ENCODE measurements around the gene KCNJ14.
A peak's percentile ranks its signal among the peaks of the same experiment; 100 is the strongest.

Gene KCNJ14

DNA sequence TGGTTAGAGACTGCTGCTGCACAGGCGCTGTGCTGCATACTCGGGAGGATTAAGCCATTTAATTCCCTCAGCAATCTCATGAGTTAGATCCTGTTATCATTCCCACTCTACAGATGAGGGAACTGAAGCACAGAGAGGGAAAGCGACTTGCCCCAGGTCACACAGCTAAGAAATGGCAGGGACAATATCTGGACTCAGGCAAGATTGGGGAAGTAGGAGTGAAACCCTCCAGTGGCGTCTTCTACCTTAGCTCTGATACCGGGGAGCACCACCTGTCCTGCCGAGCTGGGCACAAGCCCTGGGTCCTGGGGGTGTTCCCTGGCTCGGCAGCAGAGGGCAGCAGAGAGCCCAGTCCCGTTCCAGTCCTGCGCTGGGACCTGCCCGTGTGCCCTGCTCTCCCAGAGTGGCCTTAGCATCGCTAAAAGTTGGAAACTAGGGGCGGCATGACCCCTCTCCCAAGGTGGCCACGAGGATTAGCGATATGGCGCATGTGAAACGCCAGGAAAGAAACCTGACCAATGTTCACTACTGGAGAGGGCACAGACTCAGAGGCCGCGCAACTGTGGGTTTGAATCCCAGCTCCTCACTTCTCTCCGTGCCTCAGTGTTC is 34.3 kb downstream of the KCNJ14 start:
- DNase-seq, result peak; percentile 51

DNA sequence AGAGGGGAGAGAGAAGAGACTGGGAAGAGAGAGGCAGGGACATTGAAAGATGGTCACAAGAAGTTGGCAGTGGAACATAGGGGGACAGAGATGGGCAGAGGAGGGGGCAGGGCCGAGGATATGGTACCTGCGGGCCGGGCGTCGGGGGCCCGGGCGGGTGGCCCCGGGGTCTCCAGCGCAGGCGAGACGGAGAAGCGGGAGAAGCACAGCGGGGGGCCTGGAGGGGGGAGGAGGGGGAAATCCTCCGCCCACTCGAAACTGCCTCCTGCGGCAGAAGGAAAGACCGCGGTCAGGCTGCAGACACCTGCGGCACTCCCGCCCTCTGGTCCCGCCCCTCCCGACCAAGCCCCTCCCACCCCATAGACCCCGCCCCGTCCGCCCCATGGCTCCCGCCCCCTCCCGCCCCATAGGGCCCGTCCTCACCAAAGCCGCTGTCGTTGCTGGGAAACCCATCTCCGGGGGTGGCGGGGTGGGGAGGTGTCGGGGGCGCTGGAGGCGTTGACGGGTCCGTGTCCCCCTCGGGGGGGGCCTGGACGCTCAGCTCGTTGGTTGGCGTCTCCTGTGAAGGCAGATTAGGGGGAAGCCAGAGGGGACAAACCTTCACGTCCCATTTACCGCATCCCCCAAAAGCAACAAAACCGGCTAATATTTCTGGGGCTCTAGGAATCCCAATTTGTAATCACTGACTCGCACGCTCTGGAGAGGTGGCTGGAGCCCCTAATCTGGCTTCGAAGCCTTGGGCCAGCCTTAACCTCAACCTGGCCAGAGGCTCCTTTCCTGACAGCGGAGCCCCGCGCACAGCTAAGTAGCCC is 35.8 kb downstream of the KCNJ14 start:
- peak; percentile 26 for DNase-seq

DNA sequence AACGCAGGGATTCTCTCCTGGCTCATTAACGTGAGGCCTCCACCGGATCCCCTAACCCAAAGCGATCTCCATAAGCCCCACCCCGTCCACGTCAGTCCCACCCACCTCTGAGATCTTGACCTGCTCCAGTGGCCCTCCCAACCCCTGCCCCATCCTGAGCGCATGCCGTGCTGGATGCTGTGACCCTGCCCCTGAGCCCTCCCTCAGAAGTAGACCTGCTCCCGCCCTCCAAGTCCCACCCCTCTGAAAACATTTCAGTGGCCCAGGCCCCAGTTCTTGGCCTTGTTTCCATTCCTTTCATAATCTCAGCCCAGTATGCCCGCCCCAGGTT is 36.4 kb downstream of the KCNJ14 start:
- DNase-seq, result no peak

DNA sequence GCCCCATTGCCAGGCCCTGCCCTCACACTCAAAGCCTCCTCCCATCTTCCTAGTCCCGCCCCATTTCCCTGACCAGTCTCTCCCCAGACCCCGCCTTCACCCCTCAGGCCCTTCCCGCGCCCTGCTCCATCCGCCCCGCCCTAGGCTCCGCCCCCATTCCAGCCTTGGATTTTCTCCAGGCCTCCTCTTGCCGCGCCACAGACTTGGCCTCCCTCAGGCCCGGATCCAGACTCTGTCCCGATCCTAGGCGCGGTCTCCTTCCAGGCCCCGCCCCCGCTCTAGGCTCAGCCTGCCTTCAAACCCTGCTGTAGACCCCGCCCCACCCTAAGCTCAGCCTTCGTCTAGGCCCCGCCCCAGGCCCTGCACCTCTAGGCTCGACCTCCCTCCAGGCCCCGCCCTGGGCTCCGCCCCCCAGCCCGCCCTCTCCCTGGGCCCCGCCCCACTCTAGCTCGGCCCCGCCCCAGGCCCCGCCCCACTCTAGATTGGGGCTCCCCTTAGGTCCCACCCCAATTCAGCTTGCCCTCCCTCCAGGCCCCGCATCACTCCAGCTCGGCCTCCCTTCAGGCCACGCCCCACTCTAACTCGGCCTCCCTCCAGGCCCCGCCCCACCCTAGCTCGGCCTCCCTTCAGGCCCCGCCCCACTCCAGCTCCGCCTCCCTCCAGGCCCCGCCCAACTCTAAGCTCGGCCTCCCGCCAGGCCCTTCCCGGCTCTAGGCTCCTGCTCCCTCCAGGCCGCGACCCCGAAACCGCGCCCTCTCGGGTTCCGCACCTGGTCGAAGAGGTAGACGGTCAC is 37.7 kb downstream of the KCNJ14 start:
- DNase-seq, result peak; percentile 98

DNA sequence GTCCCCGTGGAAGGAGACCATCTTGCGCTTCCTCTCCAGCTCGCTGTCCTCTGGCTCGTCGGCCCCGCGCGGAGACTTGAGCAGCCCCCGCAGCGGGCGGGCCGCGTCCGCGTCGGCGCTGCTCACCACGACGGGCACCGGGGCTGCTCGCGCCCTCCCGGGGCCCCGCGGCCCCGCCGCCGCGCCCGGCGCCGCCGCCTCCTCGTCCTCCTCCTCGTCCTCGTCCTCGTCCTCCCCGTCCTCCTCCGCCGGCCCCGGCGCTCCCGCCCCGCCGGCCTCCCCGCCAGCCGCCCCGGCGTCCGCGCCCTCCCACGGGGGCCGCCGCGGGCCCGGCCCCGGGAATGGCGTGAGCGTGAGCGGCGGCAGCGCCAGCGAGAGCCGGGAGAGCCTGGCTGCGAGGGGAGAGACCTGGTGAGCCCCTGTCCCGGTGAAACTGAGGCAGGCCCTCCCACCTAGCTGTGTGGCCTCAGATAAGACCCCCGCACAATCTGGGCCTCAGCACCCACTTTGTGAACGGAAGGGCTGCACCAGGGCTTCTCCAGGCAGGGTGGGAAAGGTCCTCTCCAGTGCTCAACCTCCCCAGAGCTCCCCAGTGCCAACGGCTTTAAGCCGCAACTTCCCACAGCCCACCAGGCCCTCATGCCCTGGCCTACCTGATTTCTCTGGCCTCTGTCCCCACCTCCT is 38.5 kb downstream of the KCNJ14 start:
- no peak for DNase-seq

DNA sequence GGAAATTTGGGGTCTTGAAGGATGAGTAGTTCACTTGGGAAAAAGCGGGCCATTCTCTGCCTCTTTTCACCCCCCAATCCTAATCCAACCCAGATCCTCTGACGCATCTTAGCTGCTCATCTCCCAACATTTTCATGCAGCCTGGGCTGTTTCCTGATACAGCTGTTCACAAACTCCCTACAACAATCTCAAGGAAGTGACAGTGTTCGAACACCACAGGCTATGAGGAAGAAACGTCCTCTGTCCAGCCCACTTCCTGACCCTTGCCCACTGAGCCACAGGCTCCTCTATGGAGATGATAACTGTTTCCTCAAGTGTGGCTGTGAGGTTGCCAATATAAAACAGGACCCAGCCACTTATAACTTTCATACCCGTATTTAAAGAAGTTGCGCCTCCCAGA is 40.0 kb downstream of the KCNJ14 start:
- DNase-seq, result no peak

DNA sequence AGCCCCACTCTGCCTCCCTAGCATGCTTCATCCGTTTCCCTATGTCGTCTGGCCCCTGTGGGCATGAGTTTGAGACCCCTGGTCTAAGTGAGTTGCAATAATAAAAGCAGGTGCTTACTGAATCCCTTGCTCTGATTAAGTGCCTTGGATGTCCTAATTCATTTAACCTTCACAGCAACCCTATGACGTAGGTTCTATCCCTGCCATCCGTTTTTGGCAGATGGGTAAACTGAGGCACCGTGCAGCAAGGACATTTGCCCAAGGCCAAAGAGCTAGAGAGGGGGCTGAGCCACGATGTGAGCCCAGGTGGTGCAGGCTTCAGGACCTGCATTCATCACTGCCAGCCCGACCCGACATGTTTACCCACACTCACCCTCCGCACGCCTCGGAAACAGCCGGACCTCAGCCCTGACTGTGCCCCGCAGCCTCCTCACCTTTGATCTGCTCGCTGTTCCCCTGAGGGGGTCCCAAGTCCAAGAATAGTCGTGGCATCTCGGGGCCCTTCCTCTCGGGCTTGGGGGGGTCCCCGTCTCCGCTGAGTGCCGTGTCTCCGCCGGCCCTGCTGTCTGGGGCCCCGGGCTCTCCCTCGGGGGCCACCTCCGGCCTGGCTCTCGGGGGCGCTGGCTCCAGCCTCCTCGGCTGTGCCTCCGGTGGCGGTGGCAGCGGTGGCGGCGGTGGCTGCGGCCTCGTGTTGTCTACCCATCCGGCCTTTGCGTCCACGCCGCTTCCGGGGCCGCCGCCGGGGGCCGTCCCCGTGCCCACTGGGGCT is 41.8 kb downstream of the KCNJ14 start:
- no peak for DNase-seq

DNA sequence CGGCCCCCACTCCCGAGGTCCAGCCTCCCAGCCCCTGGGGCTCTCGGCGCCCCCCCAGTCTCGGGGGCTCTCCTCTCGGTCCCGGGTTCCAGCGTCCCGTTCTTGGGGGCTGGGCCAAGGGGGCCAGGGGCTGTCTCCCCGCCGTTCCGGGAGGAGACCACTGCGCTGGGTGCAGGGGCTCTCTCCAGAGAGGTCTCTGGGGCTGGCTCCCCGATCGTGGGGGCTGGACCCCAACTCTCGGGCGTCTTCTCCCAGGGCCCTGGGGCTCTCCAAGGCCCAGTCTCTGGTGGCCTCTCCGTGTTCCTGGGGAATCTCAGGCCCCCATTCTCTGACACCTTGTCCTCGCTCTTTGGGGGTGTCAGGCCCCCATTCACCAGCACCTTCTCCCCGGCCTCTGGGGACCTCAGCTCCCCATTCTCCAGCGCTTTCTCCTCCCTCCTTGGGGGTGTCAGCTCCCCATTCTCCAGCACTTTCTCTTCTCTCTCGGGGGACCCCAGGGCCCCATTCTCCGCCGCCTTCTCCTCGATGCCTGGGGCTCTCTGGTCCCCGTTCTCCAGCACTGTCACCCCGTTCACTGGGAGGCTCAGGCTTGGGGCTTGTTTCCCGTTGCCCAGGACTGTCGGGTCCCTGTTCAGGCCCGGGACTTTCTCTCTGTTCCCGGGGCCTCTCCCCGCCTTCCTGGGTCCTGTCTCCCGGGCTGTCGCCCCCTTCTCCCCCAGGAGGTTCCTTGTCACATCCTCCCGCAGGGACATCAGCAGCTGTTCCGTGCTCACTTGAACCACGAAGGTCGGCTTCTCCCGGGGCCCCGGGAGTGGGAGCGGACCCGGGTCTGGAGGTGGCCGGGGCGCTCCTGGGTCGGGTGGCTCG is 42.6 kb downstream of the KCNJ14 start:
- no peak for DNase-seq

DNA sequence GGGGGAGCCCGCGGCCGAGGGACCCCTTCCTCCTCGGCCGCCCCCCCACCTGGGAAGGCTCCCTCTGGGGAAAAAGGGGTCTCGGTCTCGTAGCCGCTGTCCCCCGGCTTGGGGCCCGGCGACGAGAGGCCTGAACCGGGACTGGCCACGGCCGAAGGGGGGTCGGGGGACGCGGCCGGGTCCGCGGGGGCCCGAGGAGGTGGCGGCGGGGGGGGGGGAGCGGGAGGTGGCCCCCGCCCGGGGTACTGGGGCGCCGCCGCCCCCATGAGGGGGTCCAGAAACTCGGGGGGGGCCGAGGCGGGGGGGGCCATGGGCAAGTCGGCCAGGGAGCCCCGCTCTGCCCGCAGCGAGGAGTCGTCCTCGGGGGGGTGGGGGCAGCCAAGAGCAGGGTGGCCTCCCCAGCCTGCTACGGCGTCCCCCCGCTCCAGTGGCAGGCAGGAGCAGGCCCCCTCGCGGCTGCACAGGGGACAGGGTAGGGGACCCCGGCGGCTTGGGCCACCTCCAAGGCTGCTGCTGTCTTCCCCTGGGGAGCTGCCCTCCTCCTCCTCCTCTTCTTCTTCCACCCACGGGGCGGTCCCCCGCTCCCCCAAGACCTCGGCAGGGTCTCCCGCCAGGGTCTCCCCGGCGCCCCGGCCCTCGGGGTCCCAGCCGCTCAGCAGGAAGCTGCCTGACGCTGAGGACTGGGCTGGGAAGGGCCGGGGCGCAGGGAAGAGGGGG is 43.4 kb downstream of the KCNJ14 start:
- DNase-seq, result no peak

DNA sequence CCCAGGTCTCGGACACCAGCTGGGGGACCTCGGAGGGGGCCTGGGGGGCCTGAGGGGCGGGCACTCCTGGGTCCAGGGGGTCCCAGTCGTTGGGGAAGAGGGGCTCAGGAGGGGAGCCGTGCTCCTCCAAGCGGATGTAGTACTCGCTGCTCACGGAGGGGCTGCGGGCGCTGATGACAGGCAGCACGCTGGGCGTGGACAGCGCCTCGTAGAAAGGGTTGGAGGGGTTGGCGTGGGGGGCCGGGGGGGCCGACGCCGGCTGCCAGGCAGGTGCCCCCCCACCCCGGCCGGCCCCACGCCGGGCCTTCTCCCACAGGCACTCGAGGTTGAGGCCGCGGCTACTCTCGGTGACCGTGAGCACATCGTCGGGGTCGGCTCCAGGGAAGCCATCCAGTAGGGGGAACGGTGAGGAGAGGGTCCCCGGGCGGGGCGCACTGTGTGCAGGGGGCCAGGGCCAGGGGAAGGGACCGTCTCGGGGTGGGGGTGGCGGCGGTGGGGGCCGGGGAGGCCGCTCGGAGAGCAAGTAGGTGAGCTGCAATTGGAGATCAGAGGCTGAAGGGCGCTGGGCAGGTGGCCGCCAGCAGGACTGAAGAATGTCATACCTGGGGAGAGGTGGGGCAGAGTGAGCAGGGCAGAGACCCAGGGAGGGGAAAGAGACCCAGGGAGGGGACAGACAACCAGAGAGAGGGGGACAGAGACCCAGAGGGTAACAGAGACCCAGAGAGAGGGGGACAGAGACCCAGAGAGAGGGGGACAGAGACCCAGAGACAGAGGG is 44.1 kb downstream of the KCNJ14 start:
- DNase-seq, result no peak

DNA sequence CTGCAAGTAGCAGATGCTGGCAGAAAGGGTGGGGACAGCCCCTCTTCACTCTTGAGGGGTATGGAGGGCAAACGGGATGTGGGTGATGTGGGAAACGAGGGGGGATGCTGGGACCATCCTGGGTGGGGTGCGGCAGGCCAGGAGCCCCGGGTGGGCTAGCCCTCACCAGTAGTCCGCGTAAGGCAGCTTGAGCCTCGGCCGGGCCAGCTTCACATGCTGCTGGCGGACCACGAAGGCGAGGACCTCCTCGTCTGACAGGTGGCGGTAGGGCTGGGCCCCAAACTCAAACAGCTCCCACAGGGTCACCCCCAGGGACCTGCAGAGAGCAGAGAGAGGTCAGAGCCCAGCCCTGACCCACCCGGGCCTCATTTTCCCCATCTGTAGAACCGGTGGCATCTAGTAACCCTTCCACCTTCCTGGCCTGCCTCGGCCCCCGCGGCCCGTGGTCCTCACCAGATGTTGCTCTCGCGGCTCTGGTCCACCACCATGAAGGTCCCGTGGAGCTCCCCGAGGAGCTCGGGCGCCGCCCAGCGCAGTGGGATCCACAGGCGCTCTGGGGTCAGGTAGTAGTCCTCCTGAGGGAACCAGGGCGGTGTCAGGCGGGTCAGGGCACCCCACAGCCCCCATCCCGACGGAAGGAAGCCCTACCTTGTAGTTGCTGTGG is 45.6 kb downstream of the KCNJ14 start:
- DNase-seq, result no peak

DNA sequence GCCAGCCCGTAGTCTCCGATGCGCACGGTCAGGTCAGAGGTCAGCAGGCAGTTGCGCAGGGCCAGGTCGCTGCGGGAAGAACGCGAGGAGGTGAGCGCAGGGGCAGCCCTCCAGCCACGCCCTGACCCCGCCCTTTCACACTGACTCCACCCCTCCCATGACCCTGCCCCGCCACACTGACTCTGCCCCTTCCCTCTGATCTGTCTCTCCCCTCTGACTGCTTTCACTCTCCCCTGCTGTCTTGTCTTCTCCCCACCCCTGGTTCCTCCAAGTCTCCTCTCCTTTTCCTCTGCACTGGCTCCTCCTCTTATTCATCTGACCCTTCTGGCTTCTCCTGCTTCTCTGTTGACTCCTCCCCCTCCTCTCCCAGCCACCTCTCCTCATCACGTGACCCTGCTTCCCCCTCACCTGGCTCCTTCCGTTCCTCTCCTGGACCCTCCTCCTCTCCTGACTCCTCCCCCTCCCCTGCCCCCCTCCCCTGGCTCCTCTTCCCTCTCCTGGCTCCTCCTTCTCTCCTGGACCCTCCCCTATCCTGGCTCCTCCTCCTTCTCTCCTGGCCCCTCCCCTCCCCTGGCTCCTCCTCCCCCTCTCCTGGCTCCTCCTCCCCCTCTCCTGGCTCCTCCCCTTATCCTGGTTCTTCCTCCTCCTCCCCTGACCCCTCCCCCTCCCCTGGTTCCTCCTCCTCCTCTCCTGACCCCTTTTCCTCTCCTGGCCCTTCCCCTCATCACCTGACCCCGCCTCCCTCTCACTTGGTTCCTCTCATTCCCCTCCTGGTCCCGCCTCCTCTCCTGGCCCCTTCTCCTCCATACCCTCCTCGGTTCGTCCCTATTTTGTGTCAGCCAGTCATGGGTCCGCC is 46.3 kb downstream of the KCNJ14 start:
- peak; percentile 98 for DNase-seq

DNA sequence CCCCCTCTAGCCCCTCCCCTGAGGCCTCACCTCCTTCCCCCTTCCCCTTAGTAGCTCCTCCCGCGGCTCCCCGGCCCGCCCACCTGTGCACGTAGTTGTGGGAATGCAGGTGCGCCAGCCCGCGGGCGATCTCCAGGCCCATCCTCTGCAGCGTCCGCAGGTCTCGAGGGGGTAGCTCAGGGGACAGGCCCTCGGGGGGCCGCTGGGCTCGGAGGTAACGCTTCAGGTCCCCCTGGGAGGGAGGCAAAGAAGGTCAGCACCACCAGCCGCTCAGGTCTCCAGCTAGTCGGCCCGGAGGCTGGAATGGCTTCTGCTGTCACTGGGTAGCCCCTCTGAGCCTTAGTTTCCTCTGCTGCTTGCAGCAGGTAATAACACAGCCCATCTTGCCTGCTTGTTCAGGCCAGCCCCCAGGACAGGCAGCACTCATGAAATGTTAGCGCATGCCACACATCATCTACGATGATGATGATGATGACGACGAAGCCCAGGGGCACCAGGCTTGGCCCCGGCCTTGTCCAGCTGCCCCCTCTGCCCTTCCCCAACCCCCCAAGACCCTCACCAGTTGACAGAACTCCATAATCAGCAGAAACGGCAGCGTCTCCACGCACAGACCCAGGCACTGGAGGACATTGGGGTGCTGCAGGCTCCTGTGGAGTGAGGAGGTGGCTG is 47.1 kb downstream of the KCNJ14 start:
- no peak for DNase-seq

DNA sequence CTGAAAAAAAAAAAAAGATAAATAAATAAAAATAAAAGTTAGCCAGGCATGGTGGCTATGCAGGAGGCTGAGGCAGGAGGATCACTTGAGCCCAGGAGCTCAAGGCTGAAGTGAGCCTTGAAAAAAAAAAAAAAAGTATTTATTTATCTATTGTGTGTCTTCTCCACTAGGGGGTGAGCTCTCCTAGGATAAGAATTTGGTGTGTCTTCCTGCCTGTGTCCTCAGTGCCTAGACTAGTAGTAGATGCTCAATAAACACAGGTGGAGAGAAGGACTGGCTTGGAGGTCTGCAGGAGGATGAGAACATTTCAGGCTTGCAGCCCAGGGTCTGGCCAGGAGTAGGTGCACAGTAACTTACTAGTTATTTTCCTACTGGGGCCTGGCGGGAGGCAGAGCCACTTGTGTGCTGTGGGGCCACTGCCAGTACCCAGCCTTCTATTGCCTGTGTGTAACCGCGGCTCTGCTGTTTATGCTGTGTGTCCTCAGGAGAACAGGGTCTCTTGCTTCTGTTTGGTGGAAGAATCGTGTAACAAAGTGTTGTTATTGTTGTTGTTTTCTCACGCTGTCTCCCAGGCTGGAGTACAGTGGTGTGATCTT is 50.9 kb downstream of the KCNJ14 start:
- DNase-seq, result peak; percentile 18

DNA sequence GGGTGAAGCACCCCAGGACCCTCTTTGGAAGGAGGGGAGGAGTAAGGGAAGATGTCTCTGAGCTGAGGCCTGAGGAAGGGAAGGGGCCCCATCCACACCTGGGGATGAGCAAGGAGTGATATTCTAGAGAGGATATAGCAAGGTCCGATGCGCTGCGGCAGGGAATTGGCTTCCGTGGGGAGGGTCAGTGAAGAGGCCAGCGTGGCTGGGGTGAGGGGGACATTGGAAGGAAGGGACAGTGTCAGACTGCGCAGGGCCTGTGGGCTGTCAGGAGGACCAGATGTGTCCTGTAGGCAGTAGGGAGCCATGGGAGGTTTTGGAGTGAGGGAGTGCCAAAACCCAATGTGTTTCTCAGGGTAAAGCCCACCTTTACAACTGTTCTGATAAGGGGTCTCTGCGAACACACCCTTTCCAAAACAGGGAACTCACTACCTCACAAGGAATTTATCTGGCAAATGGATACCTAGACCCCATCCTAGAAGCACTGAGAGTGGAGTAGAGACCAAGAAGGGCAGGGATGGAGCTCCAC is 52.6 kb downstream of the KCNJ14 start:
- DNase-seq, result no peak

DNA sequence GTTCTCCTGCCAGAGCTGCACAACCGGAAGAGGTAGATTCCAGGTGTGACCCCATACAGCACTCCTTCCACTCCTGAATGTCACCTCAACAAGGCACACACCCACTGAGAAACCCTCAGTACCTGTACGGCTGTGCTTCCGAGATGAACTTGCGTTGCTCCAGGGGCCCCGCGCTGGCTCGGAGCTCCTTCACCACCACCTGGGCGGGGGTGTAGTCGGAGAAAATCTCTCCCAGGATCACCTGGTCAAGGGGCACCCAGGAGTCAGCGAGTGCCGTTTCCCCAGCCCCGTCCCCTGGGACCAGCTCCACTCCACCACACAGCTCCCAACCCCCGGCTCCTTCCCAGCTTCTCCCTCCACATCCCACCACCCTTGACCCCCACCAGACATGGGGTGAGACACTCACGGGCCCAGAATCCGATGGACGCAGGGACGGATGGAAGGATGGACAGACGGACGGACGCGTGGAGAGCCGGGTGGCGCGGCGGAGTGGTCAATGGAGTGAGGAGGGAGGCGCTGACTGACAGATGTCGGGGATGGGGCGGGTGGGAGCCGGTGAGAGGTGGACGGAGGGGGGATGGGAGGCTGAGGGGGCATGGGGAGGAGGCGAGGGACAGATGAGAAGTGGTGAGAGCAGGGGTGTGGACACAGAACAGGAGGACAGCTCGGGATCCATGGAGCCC is 53.5 kb downstream of the KCNJ14 start:
- no peak for DNase-seq

Measured in NCI-H2171 (cell line).